ENCODE measurements around the gene C2CD4C.
A peak's percentile ranks its signal among the peaks of the same experiment; 100 is the strongest.

GRCh38 chr19:408902-409515 is at the start of gene C2CD4C:
- TF ChIP-seq EZH2 (IDR thresholded peaks at IDR 0.05; ENCODE audit: borderline replicate concordance, insufficient read depth, low read length, poor library complexity, severe bottlenecking) = no peak
- no peak for TF ChIP-seq REST (IDR thresholded peaks at IDR 0.05; ENCODE audit: borderline replicate concordance)
- TF ChIP-seq CTCF (IDR thresholded peaks at IDR 0.05; ENCODE audit: poor library complexity, severe bottlenecking) = no peak
- peak; percentile 32 for TF ChIP-seq MXI1 (conservative IDR thresholded peaks at IDR 0.05; ENCODE audit: poor library complexity, severe bottlenecking)
- peak; percentile 32 for TF ChIP-seq EP300 (conservative IDR thresholded peaks at IDR 0.05; ENCODE audit: poor library complexity, severe bottlenecking)
- TF ChIP-seq RAD21 (conservative IDR thresholded peaks at IDR 0.05) = peak; percentile 35
- no peak for TF ChIP-seq POLR2AphosphoS5 (IDR thresholded peaks at IDR 0.05)

Data from neural cell (in vitro differentiated cells).